Measurements from ENCODE around the gene UPP2. TPM values are rescaled to one million over a fixed set of nuclear protein-coding genes. Genes with fewer than 3 reads are reported as not detected.

Gene UPP2
- total RNA-seq, 4 donors from 2014 or later = not detected

GRCh38 chr2:158088093-158088492 lies 13.6 kb upstream of the UPP2 start:
- no peaks in the 10 kb centered on the region for H3K36me3 ChIP-seq
- TF ChIP-seq POLR2A (IDR thresholded peaks at IDR 0.05) = no peak
- TF ChIP-seq EP300 (IDR thresholded peaks at IDR 0.05) = no peak
- no peak for TF ChIP-seq CTCF (IDR thresholded peaks at IDR 0.05)
- no peak for TF ChIP-seq POLR2AphosphoS5 (IDR thresholded peaks at IDR 0.05)
- no peaks in the 10 kb centered on the region for H3K4me1 ChIP-seq
- H3K27me3 ChIP-seq = no peaks in the 10 kb centered on the region
- DNase-seq (ENCODE audit: low spot score in 2 of 2) = no peak
- 88% methylated on average over 3 of the region's 3 CpGs for WGBS
- H3K4me3 ChIP-seq = no peak overlapping the region
- no peaks in the 10 kb centered on the region for H3K9me3 ChIP-seq
- H3K27ac ChIP-seq = no peak overlapping the region

- no peak overlapping the region for H3K4me3 ChIP-seq
- H3K4me1 ChIP-seq = no peaks in the 10 kb centered on the region
- no peaks in the 10 kb centered on the region for H3K9me3 ChIP-seq
- 86% methylated on average over 5 of the region's 5 CpGs for WGBS
- no peaks in the 10 kb centered on the region for H3K36me3 ChIP-seq
- H3K27ac ChIP-seq = no peak overlapping the region
- DNase-seq (ENCODE audit: low spot score in 2 of 2) = no peak
- TF ChIP-seq POLR2AphosphoS5 (IDR thresholded peaks at IDR 0.05) (no peak), CTCF (IDR thresholded peaks at IDR 0.05) (no peak)
- H3K27me3 ChIP-seq = no peaks in the 10 kb centered on the region
These were observed 12.4 kb upstream of the UPP2 start for GRCh38 chr2:158089322-158089721.

- H3K36me3 ChIP-seq = no peaks in the 10 kb centered on the region
- no peaks in the 10 kb centered on the region for H3K4me1 ChIP-seq
- no peak for TF ChIP-seq POLR2A (IDR thresholded peaks at IDR 0.05)
- TF ChIP-seq POLR2AphosphoS5 (IDR thresholded peaks at IDR 0.05) = no peak
- TF ChIP-seq CTCF (IDR thresholded peaks at IDR 0.05) = no peak
- TF ChIP-seq EP300 (IDR thresholded peaks at IDR 0.05) = no peak
- no peak for DNase-seq (ENCODE audit: low spot score in 2 of 2)
- H3K27me3 ChIP-seq = no peaks in the 10 kb centered on the region
- H3K9me3 ChIP-seq = no peaks in the 10 kb centered on the region
- WGBS = 71% methylated on average over 4 of the region's 4 CpGs
- H3K4me3 ChIP-seq = no peak overlapping the region
- no peak overlapping the region for H3K27ac ChIP-seq
These were observed 10.0 kb upstream of the UPP2 start for GRCh38 chr2:158091647-158092046.

GRCh38 chr2:158094487-158095092 lies 7.1 kb upstream of the UPP2 start:
- Histone ChIP-seq H3K36me3 (no peaks in the 10 kb centered on the region), H3K4me3 (no peak overlapping the region), H3K4me1 (no peaks in the 10 kb centered on the region), H3K9me3 (no peaks in the 10 kb centered on the region), H3K27ac (no peak overlapping the region), H3K27me3 (no peaks in the 10 kb centered on the region)
- DNase-seq (ENCODE audit: low spot score in 2 of 2) = no peak
- 78% methylated on average over 2 of the region's 2 CpGs for WGBS
- TF ChIP-seq POLR2AphosphoS5 (IDR thresholded peaks at IDR 0.05) = no peak
- TF ChIP-seq POLR2A (IDR thresholded peaks at IDR 0.05) = no peak

- Histone ChIP-seq H3K27me3 (no peaks in the 10 kb centered on the region), H3K4me1 (no peaks in the 10 kb centered on the region), H3K4me3 (no peak overlapping the region), H3K9me3 (no peaks in the 10 kb centered on the region), H3K27ac (no peak overlapping the region), H3K36me3 (no peaks in the 10 kb centered on the region)
- DNase-seq (ENCODE audit: low spot score in 2 of 2) = no peak
- TF ChIP-seq EP300 (IDR thresholded peaks at IDR 0.05) = no peak
- TF ChIP-seq POLR2A (IDR thresholded peaks at IDR 0.05) = no peak
These were observed 6.4 kb upstream of the UPP2 start for GRCh38 chr2:158095269-158095668.

- H3K4me3 ChIP-seq = no peak overlapping the region
- no peak overlapping the region for H3K27ac ChIP-seq
- H3K27me3 ChIP-seq = no peaks in the 10 kb centered on the region
- no peaks in the 10 kb centered on the region for H3K9me3 ChIP-seq
- no peaks in the 10 kb centered on the region for H3K36me3 ChIP-seq
- TF ChIP-seq EP300 (IDR thresholded peaks at IDR 0.05) = no peak
- TF ChIP-seq CTCF (IDR thresholded peaks at IDR 0.05) = no peak
- no peak for TF ChIP-seq POLR2A (IDR thresholded peaks at IDR 0.05)
- TF ChIP-seq POLR2AphosphoS5 (IDR thresholded peaks at IDR 0.05) = no peak
- H3K4me1 ChIP-seq = no peaks in the 10 kb centered on the region
- no peak for DNase-seq (ENCODE audit: low spot score in 2 of 2)
- 94% methylated on average over 4 of the region's 4 CpGs for WGBS
These were observed 5.8 kb upstream of the UPP2 start for GRCh38 chr2:158095912-158096311.
